Suprapubic skin (tissue), 4 donors: Measurements from ENCODE around the gene PNLIPRP1. TPM values are rescaled to one million over a fixed set of nuclear protein-coding genes. Genes with fewer than 3 reads are reported as not detected.

Experiments used
- DNase-seq, 2 donors: peaks; one replicate each; pipeline ENCODE4 v3.0.0-alpha.2; 2019; ENCODE audit warnings: low spot score in 2 of 2
- H3K27ac ChIP-seq: fragments of 200-600 bp; sonication (generic); one replicate; pipeline ENCODE4 v1.5.1; 2019
- H3K27me3 ChIP-seq: fragments of 200-600 bp; sonication (generic); one replicate; pipeline ENCODE4 v1.5.1; 2019
- H3K36me3 ChIP-seq: fragments of 200-600 bp; sonication (generic); one replicate; pipeline ENCODE4 v1.5.1; 2019
- H3K4me1 ChIP-seq: fragments of 200-600 bp; sonication (generic); one replicate; pipeline ENCODE4 v1.5.1; 2019
- H3K4me3 ChIP-seq: fragments of 200-600 bp; sonication (generic); one replicate; pipeline ENCODE4 v1.5.1; 2019; ENCODE audit warnings: mild to moderate bottlenecking
- H3K9me3 ChIP-seq: fragments of 200-600 bp; sonication (generic); one replicate; pipeline ENCODE4 v1.5.1; 2019
- EP300 ChIP-seq: sonication (generic); formaldehyde crosslinking; IDR thresholded peaks from one replicate; pipeline ENCODE4 v1.6.1; 2017; ENCODE audit warnings: antibody characterized with exemption
- POLR2A ChIP-seq, 2 donors: fragments of 450-650 bp; IDR thresholded peaks; one replicate each; pipeline ENCODE4 v1.6.1; 2017; ENCODE audit warnings: antibody characterized with exemption in 2 of 2, mild to moderate bottlenecking in 2 of 2, moderate library complexity in 2 of 2
- POLR2AphosphoS5 ChIP-seq, 3 donors: sonication (generic); formaldehyde crosslinking; IDR thresholded peaks; one replicate each; pipeline ENCODE4 v1.6.1; 2017; ENCODE audit warnings: antibody characterized with exemption in 3 of 3
- WGBS: methylation state at CpG from one replicate; pipeline ENCODE4 v1.1.5; 2018; 5-methylcytosine and 5-hydroxymethylcytosine counted together
- total RNA-seq, 4 donors: library from RNA; depleted of rRNA; stranded (reverse); fragments of >200 nt; gene quantifications; one replicate each; pipeline ENCODE4 v1.1.0, GENCODE V29; 2016
- TF ChIP-seq, protein P1 (sequence below), 2 donors: fragments of 200-600 bp in 1 of 2; fragments of 450-650 bp in 1 of 2; sonication (generic) in 1 of 2; IDR thresholded peaks; one replicate each; pipeline ENCODE4 v1.5.1; 2016 to 2019; ENCODE audit warnings: antibody characterized with exemption in 2 of 2, mild to moderate bottlenecking in 1 of 2, moderate library complexity in 1 of 2

Gene PNLIPRP1
- total RNA-seq, 4 donors from 2014 or later, result not detected

DNA sequence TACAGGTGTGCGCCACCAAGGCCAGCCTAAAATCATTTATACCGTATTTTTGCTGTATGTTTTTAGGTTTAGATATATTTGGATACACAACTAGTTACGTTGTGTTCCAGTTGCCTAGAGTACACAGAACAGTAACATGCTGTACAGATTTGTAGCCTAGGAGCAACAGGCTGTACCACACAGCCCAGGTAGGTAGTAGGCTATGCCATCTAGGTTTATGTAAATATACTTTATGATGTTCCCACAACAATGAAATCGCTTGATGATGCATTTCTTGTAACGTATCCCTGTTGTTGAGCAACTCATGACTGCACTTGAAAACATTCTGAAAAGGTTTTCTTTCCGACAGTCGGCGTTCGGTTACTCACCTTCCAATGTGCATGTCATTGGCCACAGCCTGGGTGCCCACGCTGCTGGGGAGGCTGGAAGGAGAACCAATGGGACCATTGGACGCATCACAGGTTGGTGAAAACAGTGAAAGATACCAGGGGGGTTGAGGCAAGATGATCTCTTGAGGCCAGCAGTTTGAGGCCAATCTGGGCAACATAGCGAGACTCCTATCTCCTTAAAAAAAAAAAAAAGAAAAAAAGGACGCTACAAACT is 37.3 kb upstream of the PNLIPRP1 start:
- no peak for DNase-seq
- Histone ChIP-seq H3K9me3 (no peaks in the 10 kb centered on the region), H3K27ac (no peak overlapping the region), H3K4me1 (no peaks in the 10 kb centered on the region), H3K27me3 (peaks cover 5% of the 10 kb centered on the region), H3K4me3 (no peak overlapping the region), H3K36me3 (no peaks in the 10 kb centered on the region)
- 91% methylated on average over 13 of the region's 13 CpGs for WGBS
- TF ChIP-seq POLR2AphosphoS5 (IDR thresholded peaks at IDR 0.05) (no peak), POLR2A (IDR thresholded peaks at IDR 0.05) (no peak), EP300 (no peak)
- TF ChIP-seq, protein P1, sequence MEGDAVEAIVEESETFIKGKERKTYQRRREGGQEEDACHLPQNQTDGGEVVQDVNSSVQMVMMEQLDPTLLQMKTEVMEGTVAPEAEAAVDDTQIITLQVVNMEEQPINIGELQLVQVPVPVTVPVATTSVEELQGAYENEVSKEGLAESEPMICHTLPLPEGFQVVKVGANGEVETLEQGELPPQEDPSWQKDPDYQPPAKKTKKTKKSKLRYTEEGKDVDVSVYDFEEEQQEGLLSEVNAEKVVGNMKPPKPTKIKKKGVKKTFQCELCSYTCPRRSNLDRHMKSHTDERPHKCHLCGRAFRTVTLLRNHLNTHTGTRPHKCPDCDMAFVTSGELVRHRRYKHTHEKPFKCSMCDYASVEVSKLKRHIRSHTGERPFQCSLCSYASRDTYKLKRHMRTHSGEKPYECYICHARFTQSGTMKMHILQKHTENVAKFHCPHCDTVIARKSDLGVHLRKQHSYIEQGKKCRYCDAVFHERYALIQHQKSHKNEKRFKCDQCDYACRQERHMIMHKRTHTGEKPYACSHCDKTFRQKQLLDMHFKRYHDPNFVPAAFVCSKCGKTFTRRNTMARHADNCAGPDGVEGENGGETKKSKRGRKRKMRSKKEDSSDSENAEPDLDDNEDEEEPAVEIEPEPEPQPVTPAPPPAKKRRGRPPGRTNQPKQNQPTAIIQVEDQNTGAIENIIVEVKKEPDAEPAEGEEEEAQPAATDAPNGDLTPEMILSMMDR (IDR thresholded peaks at IDR 0.05), result no peak

DNA sequence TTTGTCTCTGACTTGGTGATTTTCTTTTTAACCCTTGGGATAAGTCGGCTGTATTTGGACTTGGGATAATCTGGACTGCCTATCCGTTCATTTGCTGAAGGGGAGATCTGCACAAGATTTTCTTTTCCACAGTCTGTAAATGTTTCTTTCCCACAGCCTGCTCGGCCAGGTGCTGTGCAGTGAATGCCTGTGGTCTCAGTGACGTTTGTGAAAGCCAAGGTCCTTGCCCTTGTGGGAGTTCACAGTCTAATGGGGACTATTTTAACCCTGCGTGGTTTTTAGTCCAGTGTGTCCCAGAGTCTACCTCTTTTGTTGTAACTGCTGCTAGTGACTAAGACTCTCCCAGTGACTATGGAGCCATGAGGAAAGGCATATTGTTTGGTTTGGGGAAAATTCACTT is 36.1 kb upstream of the PNLIPRP1 start:
- no peaks in the 10 kb centered on the region for H3K4me1 ChIP-seq
- no peak overlapping the region for H3K4me3 ChIP-seq
- WGBS, result 57% methylated on average over 5 of the region's 5 CpGs
- H3K36me3 ChIP-seq, result no peaks in the 10 kb centered on the region
- no peaks in the 10 kb centered on the region for H3K9me3 ChIP-seq
- no peak overlapping the region for H3K27ac ChIP-seq
- TF ChIP-seq POLR2A (IDR thresholded peaks at IDR 0.05), result no peak
- no peak for DNase-seq
- H3K27me3 ChIP-seq, result peaks cover 5% of the 10 kb centered on the region

DNA sequence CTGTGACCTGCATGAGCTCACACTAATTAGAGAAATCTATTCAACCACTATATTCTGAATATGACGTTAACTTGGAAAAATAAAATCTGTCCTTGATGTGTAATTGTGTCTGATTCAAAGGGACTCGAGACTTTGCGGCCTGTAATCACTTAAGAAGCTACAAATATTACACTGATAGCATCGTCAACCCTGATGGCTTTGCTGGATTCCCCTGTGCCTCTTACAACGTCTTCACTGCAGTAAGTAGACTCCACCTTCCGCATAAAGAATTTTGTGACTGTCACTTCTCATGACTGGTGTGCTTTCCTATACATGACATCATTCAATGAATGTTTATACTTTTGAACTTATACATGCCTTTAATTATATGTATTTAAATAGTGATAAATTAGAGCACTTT is 34.9 kb upstream of the PNLIPRP1 start:
- no peaks in the 10 kb centered on the region for H3K4me1 ChIP-seq
- H3K27ac ChIP-seq, result no peak overlapping the region
- H3K4me3 ChIP-seq, result no peak overlapping the region
- no peaks in the 10 kb centered on the region for H3K36me3 ChIP-seq
- no peaks in the 10 kb centered on the region for H3K9me3 ChIP-seq
- TF ChIP-seq POLR2AphosphoS5 (IDR thresholded peaks at IDR 0.05) (no peak), EP300 (no peak), POLR2A (IDR thresholded peaks at IDR 0.05) (no peak)
- TF ChIP-seq, protein P1 (IDR thresholded peaks at IDR 0.05), result no peak
- WGBS, result 78% methylated on average over 6 of the region's 6 CpGs
- H3K27me3 ChIP-seq, result peaks cover 5% of the 10 kb centered on the region
- no peak for DNase-seq

DNA sequence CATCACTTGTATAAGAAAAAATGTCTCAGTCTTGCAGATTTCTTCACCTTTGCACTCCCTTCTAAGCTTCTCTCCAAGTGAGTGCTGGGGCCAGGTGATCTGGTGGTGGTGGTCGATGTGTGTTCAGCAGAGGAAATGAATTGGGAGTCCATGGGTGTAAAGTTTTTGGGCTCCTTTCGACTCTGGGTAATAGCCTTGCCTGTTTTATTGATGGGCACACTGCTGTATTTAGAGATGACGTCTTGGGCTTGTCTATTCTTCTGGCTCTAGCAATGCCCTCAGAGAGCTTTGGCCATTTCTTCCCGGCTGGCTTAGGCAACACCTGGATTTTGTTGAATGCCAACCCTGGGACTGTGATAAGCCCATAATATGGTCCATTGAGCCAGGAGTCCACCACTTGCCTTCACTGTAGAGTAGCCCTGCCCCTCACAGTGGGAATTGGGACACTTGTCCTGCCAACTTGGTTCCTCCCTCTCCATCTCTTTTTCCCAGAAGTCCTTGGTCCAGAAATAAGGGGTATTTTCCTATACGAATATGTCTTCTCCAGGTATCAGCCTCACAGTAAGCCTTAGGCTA is 33.4 kb upstream of the PNLIPRP1 start:
- no peaks in the 10 kb centered on the region for H3K4me1 ChIP-seq
- H3K27ac ChIP-seq, result no peak overlapping the region
- no peaks in the 10 kb centered on the region for H3K9me3 ChIP-seq
- 85% methylated on average over 5 of the region's 5 CpGs for WGBS
- H3K4me3 ChIP-seq, result no peak overlapping the region
- TF ChIP-seq EP300 (no peak), POLR2A (IDR thresholded peaks at IDR 0.05) (no peak), POLR2AphosphoS5 (IDR thresholded peaks at IDR 0.05) (no peak)
- TF ChIP-seq, protein P1 (IDR thresholded peaks at IDR 0.05), result no peak
- peaks cover 5% of the 10 kb centered on the region for H3K27me3 ChIP-seq
- DNase-seq, result no peak
- no peaks in the 10 kb centered on the region for H3K36me3 ChIP-seq

DNA sequence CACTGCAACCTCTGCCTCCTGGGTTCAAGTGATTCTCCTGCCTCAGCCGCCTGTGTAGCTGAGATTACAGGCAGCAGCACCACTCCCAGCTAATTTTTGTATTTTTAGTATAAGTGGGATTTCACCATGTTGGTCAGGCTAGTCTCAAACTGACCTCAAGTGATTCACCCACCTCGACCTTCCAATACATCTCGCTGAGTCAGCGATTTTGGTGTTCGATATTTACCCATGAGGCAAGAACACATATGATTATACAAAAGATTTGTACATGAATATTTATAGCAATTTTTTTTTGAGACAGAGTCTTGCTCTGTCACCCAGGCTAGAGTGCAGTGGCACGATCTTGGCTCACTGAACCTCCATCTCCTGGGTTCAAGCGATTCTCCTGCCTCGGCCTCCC is 25.2 kb upstream of the PNLIPRP1 start:
- TF ChIP-seq, protein P1 (IDR thresholded peaks at IDR 0.05), result no peak
- TF ChIP-seq POLR2AphosphoS5 (IDR thresholded peaks at IDR 0.05) (no peak), EP300 (no peak), POLR2A (IDR thresholded peaks at IDR 0.05) (no peak)
- Histone ChIP-seq H3K4me1 (no peaks in the 10 kb centered on the region), H3K4me3 (no peak overlapping the region), H3K27ac (no peak overlapping the region), H3K36me3 (no peaks in the 10 kb centered on the region), H3K9me3 (no peaks in the 10 kb centered on the region), H3K27me3 (no peaks in the 10 kb centered on the region)
- 92% methylated on average over 8 of the region's 8 CpGs for WGBS
- DNase-seq, result no peak
